Stimulated activated CD8-positive, alpha-beta memory T cell treated with anti-CD3 and anti-CD28 coated beads, Interleukin-4, amount 100 ng/mL, for 1 hour (primary cell): ENCODE results near the gene GALT.

Experiments used
- DNase-seq, 2 donors: peaks; one replicate each; pipeline ENCODE4 v3.0.0-alpha.2; 2020; ENCODE audit warnings: low read depth in 2 of 2, low spot score in 1 of 2

The GALT gene

DNA sequence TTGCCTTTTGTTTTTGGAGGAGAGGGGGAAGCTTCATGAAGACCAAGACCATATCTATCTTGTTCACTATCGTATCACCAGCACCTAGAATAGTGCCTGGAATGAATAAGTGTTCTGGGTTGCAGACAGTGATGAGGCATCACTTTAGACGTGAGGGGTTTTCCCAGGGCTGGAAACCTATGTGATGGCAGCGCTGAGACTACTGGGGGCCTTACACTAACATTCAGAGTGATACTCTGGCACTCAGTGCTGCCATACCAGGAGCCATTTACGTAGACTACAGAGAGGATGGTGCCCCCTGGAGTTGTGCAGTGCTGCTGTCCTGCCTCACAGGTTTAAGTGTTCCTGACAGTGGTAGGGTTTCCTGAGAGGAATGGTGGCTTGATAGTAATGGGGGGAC lies 37.7 kb downstream of the GALT start:
- DNase-seq: no peak

DNA sequence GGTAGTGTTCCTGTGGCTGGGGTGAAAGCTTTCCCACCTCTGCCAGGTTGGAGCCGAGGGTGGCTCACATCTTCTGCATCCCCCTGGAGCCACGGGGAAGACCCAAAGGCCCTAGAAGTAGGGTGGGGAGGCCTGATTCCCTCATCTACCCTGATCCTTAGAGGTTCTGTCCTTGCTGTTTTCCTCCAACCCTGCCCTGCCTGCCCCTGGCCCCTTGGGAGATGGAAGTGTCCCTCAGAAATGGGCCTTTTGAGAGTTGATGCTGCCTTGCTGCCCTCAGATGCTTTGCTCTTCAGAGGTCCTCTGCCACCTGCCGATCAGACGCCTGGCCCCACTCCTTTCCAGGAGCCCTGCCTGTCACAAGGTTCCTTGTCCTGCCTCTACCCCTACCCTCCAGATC lies 38.3 kb downstream of the GALT start:
- no peak for DNase-seq

DNA sequence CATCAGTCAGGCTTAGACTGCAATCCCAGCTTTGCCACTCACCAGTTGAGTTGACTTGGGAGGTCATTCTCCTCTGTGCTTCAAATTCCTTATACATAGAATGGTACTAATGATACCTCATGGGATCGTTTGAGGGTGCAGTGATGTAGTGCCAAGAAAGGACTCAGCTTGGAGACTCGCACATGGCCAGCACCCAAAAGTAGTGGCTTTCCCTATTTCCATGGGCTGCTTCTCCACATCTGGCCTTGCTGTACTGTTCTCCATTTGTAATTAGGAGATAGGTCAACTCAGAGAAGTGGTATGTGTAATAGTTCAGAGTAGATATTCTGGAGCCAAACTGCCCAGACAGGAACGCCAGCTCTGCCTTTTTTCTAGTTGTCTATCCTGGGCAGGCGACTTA lies 39.1 kb downstream of the GALT start:
- no peak for DNase-seq

DNA sequence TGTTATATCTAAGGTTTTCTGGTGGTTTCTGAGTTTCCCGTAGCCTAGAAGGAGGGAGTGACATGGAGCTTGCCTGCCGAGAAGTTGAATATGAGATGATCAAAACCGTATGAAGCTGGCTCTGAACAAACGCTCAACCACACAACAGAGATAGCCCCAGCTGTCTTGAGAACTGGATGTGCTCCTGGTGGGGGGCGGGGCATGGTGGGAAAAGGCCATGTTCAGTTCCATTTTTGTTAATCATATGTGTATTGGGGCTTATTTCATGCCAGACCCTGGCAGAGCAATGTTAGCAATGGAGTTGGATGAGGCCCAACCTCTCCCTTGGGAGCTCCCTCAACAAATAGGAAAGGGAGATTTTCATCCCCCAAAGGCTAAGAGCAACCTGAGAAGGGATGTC lies 39.8 kb downstream of the GALT start:
- no peak for DNase-seq

DNA sequence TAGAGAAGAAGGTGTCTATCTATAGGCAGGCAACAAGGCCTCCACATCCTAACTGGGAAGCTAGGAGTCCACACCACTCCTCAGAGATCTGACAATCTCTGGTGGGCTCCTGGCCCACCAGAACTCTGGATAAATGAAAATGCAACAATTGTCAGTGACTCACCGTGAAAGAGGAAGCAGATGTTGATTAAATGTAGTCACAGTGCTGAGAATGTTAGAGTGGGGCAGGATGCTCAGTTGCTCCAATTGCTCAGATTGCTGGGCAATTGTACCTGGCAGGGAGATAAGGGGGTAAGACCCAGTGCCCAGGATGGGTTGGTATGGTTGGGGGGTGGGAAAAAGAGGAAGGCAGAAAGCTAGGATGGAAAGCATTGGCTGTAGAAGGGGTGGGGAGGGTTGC lies 40.3 kb downstream of the GALT start:
- DNase-seq: no peak

DNA sequence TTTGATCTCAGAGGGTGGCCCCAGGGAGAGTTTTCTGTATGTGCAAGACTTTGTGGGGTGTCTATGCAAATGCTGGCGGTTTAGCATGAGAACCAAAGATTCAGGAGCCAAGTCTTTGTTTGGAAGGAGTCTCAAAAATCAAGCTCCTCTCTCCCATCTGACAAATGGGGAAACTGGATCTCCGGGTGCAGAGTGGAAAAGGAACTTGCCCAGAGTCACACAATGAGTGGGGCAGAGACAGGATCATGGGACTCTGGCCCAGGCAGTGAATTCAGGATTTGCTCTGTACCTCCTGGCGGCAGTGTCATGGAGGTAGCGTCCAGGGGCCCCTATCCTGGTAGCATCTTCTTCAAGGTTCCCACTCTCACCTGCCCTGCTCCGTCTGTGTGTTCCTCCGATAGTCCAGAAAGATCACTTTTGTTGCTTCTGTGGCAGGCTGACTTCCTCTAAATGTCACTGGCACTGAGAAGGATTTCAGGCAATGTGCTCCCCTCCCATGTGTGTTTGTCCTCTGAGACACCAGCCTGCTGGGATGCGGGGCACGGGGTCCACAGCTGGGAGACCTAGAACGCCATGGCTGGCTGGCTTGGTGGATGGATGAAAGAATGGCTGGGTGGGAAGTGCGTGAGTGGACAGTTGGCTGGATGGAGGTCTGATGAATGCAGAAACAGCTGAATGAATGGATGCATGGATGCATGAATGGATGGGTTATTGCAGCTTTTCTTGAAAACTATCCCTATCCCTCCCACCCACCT lies 41.0 kb downstream of the GALT start:
- DNase-seq: no peak

DNA sequence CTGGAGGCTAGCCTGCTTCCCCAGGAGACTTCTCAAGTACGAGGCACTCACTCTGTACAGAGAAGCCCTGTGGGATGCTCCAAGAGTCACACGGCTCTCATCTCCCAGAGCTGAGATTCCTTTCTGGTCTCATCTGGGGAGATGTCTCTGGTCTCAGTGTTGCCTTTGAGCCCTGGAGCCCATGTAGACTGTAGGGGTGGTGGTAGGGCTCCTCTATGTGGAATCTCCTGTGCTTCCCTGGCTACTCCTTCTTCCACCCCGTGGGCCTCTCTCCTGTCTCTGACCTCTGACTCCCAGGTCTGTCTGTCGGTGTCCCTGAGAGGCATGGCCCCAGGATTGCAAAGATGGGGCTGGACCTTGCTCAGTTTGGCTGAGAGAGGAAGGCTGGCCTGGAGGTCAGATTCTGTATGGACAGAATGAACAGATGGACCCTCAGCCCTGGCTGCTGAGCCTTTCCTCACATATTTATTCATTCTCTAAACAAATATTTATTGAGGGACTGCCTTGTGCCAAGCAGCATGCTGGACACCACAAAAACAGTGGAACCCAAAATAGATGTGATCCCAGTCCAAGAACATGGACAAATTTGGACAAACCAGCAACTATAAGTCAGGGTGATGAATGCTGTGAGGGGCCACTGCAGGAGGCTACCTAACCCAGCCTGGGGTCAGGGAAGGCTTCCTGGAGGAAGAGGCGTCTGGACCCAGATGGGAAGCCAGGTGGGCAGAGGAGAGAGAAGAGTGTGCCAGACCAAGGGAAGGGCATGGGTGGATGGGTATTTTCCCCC lies 42.0 kb downstream of the GALT start:
- DNase-seq: no peak

DNA sequence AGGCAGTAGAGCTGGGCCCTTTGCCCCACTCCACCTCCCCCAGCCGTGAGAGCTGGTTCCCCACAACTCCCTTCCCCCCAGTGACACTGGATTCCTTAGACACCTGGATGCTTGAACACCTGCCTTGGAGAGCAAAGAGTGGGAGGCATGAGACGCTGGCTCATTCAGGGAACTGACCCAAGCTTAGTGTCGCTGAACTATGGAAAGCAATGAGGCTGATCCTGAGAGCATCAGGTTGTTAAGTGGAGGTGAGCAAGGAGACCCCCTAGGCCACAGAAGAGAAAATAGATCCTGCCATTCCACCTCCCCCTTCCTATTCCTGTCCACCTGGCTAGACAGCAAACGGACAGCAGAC lies 42.6 kb downstream of the GALT start:
- no peak for DNase-seq

DNA sequence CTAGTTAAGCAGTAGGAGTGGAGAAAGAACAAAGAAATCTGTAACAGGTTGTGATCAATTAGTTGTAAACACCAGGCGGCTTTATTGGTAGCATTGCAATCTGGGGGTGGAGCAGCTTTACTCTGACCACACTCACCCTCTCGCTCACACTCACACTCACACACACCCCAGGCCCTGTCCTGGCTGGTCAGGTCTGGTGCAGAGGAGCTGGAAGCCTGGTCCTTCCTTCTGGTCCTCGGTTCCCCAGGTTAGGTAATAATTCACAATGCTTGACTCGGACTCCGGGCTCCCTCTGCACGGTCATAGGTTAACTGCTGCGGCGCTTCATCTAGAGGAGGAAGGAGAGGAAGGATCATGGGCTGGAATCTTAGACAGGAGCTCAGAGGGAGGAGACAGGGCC lies 43.0 kb downstream of the GALT start:
- no peak for DNase-seq

DNA sequence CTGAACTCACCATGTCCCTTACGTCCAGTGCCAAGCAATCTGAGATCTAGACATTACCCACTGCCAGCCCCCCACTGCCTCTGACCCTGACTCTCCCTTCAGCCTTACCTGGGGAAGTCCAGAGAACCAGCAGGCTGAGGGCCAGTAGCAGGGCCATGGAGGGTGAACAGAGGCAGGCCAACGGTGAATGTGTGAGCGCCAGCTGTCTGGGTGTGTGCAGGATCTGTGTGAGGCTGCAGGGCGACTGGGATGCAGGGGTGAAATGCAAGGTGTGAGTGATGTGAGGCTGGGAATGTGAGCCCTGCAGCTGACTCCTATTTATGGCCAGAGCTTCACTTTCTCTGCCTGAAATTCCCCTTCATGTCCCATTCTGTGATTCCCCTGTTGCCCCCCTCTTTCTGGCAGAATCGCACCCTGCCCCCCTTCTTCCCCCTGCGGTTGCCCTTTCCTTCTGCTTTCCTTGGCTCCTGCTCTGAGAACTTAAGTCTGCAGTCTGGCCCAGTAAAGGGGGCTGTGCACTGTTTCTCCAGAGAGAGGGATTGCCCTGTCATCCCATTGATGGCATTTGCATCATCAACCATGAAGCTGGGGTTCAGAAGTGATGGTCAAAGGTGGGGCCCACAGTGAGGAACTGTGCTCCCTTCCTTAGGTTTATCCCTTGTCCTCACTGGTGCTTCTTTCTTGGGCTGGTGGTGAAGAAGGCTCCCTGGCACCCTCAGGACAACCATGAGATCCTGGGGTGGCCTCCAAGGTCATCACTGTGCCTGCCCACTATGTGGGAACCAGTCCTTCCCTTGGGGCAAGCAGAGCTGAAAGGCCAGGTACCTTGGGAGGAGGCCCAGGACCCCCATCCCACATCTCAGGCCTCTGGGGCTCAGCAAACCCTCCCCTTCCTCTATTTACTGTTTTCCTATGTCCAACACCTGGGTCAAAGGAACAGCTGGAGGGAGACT lies 44.8 kb downstream of the GALT start, which contains the start of gene CCL19:
CCL19 (minus strand) TSS at position 294 of the 953 bp plus-strand sequence; CDS start at position 157, 137 bp downstream.
- no peak for DNase-seq

DNA sequence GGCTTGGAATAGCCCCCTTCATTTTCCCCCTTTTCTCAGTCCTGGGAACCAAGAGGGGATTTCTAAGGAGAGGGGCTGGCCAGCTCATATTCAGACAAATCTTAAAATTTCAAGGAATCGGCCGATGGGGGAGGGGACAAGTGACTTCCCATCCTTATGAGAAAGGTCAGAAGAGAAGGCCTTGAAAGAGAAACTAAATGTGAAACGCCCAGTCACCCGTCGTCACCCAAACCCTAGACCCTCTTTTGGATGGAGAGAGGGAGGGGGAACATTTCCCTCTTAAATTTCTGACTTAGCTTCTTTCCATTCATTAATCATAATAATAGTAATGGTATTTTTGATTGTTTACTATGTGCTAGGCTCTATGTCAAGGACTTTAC lies 45.5 kb downstream of the GALT start:
- no peak for DNase-seq

DNA sequence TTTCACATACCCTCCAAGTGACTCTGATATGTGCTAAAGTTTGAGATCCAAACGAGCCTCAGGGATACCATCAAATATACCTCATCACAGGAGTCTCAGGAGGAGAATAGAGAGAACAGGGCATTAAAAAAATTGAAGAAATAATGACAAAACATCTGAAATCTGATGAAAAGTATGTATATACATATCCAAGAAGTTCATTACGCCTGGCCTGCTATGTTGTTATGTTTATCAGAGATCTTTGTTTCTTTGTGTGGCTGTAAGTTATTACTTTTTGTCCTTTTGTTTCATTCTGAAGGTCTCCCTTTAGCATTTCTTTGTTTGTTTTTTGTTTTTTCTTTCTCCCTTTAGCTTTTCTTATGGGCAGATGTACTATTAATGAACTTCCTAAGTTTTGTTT lies 47.1 kb downstream of the GALT start:
- DNase-seq: no peak

DNA sequence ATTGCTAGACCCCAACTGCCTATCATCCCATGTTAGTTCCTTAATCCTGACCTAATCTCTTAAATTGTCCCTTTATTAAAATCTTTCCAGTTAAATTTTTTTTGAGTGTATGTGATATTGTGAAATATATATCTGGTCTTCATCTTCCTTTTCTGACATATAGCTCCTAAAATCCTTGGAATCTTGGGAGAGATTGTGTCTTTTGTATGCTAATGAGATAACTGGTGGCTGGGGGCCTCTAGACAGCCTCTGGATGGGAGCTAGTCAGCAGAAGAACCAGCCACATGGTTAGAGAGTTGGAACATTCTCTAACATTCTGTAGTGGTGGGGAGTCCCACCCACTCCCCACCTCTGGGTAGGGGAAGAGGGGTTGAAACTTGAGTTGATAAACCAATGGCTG lies 48.3 kb downstream of the GALT start:
- no peak for DNase-seq
